NCI-H2227 (cell line): Measurements from ENCODE around the gene SMIM5.
A peak's percentile ranks its signal among the peaks of the same experiment; 100 is the strongest.

ENCODE experiments used
- DNase-seq: peaks from one replicate; lab custom pipeline; 2025; ENCODE audit not compliant: unreplicated experiment; lab: John Stamatoyannopoulos, UW

Gene SMIM5

DNA sequence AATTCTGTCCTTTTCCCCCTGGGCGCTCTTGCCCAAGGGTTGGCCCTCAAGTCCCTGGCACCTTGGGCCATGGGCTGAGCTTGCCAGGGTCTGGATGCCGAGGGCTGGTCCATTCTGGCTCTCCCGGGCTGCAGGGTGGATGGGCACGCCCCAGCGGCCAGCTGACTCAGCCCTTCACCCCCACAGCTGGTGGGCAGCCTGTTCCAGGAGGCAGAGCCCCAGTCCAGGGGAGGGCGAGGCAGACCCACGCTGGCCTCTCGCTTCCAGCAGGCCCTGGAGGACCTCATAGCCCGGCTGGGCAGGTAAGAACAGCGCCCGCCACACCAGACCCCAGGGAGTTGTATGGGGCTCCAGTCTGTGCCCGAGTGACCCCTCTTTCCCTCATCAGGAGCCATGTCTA, 30.6 kb upstream of the SMIM5 start:
- no peak for DNase-seq

DNA sequence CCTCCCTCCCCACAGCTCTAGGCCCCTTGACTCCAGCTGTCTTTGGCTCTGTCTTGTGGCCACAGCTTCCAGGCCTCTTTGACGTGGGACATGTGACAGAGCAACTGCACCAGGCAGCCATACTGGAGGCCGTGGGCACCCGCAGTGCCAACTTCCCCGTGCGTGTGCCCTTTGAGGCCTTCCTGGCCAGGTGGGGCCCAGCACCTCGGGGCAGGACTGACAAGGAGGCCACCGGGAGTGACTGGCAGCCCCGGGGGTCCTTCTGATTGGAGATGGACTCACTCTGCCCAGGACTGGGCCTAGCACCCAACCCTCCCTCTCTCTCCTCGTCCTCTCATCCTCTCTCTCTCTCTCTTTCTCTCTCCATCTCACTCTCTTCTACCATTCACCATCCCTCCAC, 30.1 kb upstream of the SMIM5 start:
- DNase-seq = no peak

DNA sequence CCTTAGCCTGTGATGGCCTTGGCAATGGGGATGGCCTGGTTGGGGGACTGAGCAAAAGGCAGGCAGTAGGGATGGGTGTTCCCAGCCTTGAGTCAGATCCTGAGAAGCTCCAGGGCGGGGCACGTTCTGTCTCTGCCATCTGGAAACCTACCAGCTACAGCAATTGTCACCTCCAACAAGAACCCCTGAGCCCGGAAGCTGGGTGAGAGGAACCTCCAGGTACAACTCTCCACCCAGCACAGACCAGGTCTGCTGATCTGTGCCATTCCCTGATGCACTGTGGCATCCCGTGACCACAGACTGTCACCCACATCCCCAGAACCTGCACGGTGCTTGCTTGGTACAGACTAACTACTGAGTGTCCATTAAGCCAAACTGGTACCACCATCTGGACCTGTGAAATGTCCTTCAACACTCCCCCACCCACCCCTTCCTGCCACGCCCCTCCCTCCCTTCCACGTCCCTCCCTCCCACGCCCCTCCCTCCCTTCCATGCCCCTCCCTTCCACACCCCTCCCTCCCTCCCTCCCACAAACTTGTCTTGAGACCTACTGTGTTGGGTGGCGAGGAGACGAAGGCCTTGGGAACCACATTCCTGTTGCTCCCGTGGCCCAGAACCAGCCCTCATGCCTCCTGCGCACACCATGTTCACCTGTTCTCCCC, 29.1 kb upstream of the SMIM5 start:
- DNase-seq = no peak

DNA sequence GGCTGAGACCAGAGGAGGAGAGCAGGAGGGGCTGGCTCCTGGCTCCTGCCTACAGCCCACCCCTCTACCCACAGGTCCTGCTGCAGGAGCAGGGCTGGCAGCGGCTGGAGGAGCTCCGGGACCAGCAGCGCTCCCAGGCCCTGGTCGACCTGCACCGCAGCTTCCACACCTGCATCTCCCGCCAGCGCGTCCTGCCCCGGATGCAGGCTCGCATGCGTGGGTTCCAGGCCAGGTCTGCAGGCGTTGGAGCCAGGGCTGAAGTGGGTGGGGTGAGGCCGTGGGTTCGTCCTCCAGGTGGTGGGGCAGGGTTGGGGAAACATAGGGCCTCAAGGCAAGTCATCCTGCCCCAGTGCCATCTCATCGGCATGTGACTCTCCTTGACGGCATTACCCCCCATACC, 27.4 kb upstream of the SMIM5 start:
- DNase-seq = no peak

DNA sequence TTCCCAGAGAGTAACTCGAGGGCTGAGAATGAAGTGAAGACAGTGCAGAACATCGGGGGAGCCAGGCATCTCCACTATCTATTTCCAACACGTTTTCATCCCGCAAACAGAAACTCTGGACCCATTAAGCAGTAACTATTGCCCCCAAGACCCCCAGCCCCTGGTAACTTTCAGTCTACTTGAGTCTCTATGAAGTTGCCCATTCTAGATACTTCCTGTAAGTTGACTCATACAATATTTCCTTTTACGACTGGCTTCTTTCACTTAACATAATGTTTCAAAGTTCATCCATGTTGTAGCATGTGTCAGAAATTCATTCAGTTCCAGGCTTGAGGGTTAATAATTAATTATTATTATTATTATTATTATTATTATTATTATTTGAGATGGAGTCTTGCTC, 26.1 kb upstream of the SMIM5 start:
- DNase-seq = no peak

DNA sequence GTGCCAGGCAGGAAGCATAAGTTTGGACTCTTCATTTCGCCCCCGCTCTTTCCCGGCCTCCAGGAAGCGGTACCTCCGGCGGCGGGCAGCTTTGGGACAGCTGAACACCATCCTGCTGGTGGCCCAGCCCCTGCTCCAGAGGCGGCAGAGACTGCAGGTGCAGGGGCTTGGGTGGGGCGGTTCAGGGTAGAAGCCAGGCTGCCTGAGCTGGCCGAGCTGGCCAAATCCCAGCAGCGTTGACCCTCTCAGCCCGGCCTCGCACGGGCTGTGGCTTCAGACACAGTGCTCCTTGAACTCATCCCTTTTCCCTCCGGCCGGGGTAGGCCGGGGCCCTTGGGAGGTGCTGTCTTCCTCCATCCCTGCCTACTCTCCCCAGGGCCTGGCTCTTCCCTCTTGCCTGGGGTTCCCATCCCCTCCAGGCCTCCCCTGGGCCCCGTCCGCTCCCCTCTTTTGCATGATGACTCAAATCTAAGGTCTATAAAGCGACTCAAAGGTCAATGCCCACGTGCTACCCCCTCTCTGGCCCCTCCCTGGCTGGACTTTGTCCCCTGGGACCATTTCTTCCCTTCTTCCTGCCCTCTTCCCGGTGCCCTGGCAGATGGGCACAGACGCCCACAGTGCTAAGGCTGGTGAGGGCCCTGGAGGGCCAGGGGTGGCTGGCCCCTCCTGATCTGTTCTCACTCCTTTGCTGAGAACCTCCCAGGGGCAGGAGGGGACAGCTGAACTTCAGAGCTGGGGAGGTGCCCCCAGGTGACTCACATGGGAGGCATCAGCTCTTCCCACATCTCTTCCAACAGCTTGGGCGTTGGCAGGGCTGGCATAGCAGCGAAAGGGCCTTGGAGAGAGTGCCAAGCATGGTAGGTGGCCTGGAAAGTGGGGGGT, 22.9 kb upstream of the SMIM5 start:
- no peak for DNase-seq

DNA sequence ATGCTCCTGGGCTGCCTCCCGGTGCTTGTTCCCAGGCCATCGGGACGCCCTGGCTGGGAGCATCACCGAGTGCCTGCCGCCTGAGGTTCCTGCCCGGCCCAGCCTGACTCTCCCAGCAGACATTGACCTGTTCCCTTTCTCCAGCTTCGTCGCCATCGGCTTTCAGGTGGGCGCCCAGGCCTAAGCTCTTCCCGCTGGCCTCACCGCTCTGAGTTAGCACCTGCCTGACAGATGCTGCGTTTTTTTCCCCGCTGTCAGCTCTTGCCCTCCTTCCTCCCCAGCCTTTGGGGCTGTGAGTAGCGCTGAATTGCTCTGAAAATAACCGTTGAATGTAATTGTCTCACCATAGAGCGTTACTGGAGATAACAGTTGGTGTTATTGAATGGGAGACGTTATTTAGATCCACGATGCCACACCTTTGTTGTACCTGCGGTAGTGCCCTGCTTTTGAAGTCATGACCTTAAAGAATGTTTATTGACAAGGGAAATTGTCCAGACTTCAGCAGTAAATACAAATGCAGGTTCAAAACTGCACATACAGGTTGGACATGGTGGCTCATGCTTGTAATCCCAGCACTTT, 21.3 kb upstream of the SMIM5 start:
- no peak for DNase-seq

DNA sequence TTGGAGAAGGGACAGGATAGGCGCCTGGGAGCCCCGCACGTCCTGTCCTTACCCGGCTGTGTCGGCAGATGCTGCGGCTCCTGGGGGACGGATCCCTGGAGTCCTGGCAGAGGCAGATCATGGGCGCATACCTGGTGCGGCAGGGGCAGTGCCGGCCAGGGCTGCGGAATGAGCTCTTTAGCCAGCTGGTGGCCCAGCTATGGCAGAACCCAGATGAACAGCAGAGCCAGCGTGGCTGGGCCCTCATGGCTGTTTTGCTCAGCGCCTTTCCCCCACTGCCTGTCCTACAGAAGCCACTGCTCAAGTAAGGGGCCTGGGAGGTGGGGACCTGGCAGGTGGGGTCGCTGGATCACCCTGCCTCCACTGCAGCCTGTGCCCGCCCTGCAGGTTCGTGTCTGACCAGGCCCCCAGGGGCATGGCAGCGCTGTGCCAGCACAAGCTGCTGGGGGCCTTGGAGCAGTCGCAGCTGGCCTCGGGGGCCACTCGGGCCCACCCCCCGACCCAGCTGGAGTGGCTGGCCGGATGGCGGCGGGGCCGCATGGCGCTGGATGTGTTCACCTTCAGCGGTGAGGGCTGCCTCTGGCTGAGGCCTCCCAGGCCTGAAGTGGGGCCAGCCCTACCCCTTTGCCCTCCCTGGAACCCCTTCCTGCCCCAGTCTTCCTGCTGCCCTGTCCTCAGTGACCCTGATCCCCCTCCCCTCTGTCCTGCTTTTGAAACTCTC, 20.2 kb upstream of the SMIM5 start:
- no peak for DNase-seq

DNA sequence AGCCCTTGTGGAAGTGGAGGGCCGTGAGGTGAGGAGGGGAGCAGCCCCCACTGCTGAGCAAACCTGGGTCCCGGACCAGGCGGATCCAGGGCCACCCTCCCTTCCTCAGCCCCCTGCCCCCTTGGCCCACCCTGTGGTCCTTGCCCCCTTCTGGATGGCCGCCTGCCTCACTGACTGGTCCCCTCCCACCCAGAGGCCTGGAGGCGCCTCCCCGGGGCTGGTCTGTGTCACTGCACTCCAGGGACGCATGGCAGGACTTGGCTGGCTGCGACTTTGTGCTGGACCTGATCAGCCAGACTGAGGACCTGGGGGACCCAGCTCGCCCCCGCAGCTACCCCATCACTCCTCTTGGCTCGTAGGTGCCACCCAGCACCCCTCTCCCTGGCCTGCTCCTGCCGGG, 19.2 kb upstream of the SMIM5 start:
- no peak for DNase-seq

DNA sequence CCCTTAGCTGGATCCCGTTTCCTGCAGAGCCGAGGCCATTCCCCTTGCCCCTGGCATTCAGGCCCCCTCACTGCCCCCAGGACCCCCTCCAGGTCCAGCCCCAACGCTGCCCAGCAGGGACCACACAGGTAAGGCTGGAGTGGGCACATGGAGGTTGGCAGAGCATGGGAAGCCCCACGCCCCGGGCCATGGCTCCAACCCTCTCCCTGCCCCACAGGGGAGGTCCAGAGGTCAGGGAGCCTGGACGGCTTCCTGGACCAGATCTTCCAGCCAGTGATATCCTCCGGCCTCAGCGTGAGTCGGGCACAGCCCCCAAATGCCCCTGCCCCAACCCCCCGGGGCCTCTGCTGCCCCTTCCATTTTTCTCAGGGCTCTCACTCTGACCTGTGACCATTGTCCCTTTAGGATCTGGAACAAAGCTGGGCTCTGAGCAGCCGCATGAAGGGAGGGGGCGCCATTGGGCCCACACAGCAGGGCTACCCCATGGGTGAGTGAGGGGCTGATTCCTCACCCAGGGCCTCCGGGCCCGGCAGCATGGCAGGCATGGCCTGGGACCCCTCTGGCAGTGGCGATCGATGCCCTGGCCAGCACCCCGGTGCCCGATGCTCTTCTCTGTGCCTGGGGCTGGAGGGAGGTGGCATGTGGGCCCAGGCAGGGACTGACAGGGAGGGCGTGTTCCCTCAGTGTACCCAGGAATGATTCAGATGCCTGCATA, 18.5 kb upstream of the SMIM5 start:
- DNase-seq = no peak

DNA sequence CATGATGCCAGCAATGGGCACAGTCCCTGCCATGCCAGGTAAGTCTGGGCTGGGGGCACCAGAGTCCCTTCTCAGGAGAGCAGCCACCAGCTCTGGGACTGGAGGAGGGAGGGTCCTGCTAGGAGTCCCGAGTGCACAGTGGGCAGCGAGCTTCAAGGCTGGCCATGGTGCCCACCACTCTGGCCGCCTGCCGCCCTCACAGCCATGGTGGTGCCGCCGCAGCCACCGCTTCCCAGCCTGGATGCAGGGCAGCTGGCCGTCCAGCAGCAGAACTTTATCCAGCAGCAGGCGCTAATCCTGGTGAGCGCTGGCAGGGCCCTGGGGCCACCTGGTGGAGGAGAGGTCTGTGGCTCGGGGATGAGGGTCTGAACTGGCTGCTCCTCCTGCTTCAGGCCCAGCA, 17.9 kb upstream of the SMIM5 start:
- no peak for DNase-seq

DNA sequence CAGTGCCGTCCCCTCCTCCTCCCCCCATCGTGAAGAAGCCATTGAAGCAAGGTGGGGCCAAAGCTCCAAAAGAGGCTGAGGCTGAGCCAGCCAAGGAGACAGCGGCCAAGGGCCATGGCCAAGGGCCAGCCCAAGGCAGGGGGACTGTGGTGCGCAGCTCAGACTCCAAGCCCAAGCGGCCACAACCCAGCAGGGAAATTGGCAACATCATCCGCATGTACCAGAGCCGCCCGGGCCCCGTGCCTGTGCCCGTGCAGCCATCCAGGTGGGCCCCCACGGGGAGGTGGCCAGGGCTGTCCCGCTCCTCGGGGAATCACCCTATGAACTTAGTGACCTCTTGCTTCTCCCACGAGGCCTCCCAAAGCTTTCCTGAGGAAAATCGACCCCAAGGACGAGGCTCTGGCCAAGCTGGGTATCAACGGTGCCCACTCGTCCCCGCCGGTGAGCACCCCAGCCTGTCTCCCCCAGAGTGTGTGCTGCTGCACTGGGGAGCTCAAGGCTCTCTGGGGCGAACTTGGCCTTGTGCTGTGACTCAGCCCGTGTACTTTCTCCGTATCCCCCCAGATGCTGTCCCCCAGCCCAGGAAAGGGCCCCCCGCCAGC, 16.6 kb upstream of the SMIM5 start:
- no peak for DNase-seq

DNA sequence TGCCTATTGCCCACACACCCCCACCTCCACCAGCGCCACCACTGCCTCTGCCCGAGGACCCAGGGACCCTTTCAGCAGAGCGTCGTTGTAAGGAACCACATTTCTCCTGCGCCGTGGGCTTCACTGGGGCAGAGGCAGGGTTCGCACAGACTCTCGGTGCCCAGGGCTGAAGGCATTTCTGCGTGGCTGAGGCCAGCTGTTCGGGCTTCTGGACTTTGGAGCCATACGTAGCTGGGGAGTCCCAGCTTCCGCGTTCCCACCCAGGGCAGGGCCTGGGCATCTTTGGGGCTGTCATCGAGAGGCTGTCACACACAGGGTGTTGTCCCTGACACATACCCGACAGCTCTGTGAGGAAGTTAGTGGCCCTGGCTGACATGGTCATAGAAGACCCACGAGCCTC, 16.0 kb upstream of the SMIM5 start:
- no peak for DNase-seq

DNA sequence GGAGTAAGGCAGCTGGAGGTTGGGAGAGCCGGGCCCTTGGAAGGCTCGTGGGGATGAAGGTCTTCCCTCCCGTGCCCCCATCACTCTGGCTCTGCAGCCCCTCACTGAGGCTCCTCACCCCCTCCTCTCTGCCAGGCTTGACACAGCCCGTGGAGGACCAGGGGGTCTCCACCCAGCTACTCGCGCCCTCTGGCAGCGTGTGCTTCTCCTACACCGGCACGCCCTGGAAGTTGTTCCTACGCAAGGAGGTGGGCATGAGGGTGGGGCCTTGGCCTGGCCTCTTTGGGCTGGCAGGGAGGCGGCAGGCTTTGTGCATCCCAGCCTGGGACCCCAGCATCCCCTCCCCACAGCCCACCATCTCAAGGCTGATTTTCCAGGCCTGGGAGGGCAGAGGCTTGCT, 15.6 kb upstream of the SMIM5 start:
- DNase-seq = no peak

DNA sequence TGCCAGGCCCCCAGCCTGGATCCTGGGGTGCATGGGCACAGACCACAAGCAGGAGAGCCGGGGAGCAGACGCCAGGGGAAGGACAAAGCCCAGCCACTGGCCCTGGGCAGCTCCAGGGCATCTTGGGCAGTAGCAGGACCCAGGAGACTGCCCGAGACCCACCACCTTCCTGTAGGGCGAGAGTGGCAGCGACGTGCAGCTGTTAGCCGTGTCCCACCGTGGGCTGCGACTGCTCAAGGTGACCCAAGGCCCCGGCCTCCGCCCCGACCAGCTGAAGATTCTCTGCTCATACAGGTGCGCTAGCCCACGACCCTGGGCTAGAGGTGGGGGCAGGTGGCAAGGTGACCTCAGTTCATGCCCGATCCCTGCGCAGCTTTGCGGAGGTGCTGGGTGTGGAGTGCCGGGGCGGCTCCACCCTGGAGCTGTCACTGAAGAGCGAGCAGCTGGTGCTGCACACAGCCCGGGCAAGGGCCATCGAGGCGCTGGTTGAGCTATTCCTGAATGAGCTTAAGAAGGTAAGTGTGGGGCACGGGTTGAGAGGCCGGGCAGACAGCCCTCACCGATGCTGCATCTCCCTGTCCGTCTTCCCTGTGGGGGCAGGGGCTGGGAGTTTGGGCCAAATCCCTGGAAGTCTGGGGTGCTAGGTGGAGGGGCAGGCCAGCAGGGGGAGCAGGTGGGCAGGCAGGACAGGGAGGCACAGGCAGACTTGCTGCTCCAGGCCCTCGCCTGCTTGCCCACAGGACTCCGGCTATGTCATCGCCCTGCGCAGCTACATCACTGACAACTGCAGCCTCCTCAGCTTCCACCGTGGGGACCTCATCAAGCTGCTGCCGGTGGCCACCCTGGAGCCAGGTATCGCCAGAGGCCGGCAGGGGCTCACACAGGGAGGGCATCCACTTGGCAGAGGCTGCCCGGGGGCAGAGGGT, 13.5 kb upstream of the SMIM5 start:
- peak; percentile 38 for DNase-seq

DNA sequence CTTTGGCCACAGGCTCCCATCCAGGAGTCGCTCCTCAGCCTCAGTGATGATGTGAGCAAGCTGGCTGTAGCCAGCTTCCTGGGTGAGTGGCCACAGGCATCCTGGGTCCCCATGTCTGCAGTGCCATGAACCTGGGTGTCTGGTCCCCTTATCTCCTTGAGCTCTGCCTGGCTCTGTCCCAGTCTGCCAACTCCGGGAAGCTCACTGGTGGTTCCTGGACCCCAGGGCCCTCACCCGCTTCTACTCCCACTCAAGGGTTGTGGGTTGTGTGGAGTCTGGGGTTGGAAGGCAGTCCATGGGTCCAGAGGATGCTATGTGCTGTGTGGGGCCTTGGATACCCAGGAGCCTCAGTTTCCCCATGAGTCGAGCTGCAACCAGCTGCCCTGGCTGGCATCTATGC, 11.7 kb upstream of the SMIM5 start:
- no peak for DNase-seq

DNA sequence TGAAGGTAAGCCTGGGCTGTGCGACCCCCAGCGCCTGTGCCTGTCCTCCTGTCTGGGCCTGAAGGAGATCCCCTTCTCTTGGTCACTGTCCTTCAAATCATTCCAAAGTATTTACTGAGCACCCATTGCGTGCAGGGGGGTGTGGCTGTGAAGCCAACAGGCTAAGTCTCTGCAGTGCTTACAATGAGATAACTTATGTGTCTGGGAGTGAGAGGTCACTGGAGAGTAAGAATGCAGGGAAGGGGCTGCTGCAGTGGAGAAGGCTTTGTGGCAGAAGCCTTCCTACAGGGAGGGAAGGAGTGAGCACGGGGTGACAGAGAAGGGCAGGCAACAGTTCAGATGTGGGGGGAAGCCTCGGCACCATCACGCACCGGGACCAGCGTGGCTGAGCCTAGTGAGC, 11.2 kb upstream of the SMIM5 start:
- no peak for DNase-seq

DNA sequence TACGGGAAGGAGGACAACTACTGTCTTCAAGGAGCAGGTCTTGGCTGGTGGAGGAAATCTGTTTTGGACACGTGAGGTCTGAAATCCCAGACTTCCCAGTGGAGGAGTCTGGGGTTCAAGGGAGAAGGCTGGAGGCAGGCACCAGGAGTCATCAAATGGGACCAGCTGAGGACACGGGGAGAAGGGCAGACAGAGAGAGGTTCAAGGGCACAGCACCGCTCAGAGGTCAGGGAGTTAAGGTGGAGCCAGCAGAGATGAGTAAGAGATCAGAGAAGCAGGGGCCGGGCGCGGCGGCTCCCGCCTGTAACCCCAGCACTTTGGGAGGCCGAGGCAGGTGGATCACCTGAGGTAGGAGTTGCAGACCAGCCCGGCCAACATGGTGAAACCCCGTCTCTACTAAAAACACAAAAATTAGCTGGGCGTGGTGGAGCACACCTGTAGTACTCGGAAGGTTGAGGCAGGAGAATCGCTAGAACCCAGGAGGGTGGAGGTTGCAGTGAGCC, 10.4 kb upstream of the SMIM5 start:
- DNase-seq = no peak

DNA sequence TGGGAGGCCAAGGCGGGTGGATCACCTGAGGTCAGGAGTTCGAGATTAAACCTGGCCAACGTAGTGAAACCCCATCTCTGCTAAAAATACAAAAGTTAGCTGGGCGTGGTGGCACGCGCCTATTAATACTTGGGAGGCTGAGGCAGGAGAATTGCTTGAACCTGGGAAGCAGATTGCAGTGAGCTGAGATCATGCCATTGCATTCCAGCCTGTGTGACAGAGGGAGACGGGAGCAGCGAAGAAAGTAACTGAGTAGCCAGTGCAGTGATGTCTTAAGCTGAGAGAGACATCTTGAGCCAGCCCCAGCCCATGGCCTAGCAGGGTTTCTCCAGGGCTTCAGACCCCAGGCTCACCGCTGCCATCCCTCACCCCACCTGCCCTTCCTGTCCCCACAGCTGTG, 9.8 kb upstream of the SMIM5 start:
- DNase-seq = no peak
